Fibroblast of upper back skin (primary cell): Measurements from ENCODE around the gene TMEM135.
"Not testable (repeated sequence)": the region's sequence is repeated elsewhere in the genome, so short reads cannot be mapped to it uniquely, and the experiment has no call there.

ENCODE experiments used
- DNase-seq: peaks from one replicate; pipeline ENCODE4 v3.0.0-alpha.2; 2013

TMEM135 gene

DNA sequence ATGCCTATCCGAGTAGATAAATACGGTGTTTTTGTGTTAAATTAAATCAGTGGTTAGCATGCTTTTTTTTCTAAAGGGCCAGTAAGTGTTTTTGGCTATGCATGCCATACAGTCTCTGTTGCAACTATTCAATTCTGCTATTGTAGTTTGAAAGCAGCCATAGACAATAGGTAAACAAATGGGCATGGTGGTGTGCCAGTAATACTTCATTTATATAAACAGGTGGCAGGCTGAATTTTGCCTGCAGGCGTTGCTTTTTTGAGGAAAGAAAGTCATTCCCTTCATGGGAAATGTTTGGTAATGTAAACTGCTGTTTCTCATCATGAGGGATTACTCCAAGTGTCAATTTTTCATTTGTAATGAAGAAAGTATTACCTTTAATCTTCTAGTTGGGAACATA, 106.5 kb downstream of the TMEM135 start:
- DNase-seq: no peak

GRCh38 chr11:87148749-87149148, 111.0 kb downstream of the TMEM135 start:
- DNase-seq: no peak

DNA sequence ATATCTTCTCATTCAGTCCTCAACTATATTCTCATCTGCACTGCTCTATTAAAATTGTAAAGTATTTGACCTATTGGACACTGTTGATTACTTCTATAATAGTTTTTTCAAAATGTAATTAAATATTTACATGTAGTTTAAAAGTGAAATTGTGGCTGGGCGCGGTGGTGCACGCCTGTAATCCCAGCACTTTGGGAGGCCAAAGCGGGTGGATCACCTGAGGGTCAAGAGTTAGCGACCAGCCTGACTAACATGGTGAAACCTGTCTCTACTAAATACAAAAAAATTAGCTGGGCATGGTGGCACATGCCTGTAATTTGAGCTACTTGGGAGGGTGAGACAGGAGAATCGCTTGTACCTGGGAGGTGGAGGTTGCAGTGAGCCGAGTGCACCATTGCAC, 112.0 kb downstream of the TMEM135 start:
- not testable (repeated sequence) for DNase-seq

GRCh38 chr11:87150936-87151335, 113.2 kb downstream of the TMEM135 start:
- DNase-seq: no peak

DNA sequence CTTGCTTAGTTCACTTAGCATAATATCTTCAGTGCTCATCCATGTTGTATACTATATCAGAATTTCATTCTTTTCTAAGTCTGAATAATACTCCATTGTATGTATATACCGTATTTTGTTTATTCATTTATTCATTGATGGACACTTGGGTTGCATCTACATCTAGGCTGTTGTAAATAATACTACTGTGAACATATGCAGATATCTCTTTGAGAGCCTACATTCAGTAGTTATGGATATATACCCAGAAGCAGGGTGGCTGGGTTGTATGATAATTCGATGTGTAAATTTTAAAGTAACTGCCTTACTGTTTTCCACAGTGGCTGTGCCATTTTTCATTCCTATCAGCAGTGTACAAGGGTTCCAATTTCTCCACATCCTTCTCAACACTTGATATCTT, 116.5 kb downstream of the TMEM135 start:
- no peak for DNase-seq

- DNase-seq: no peak
Observed at GRCh38 chr11:87156970-87157369, 119.2 kb downstream of the TMEM135 start.

- not testable (repeated sequence) for DNase-seq
Observed at GRCh38 chr11:87169076-87169475, 131.3 kb downstream of the TMEM135 start.

- DNase-seq: no peak
Observed at GRCh38 chr11:87173185-87174039, 135.7 kb downstream of the TMEM135 start.

DNA sequence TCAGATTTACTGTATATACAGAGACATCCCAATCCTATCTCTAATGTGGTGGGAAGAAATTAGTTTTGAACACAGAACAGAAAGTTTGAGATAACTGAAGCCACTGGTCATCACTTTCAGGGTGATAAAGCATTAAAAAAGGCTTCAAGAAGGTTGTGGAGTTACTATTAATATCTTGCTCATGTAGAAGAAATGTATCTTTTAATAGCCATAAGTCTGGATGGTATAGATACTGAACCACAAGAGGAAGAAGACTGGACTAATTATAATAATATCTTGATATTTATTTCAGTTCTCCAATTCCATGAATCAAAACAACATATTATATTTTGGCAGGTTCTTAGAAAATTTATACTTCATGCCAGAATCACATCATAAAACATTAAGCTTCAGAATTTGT, 137.1 kb downstream of the TMEM135 start:
- DNase-seq: no peak

DNA sequence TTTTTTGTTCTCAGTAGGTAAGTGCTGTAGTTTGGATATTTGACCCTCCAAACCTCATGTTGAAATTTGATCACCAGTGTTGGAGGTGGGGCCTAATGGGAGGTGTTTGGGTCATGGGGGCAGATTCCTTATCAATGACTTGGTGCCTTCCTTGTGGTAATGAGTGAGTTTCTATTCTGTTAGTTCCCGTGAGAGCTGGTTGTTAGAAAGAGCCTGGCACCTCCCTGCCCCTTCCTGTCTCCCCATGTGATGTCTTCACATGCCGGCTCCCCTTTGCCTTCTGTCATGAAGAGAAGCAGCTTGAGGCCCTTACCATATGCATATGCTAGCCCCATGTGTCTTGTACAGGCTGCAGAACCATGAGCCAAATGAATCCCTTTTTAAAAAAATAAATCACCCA, 138.3 kb downstream of the TMEM135 start:
- no peak for DNase-seq

GRCh38 chr11:87179621-87180020, 141.9 kb downstream of the TMEM135 start:
- no peak for DNase-seq

DNA sequence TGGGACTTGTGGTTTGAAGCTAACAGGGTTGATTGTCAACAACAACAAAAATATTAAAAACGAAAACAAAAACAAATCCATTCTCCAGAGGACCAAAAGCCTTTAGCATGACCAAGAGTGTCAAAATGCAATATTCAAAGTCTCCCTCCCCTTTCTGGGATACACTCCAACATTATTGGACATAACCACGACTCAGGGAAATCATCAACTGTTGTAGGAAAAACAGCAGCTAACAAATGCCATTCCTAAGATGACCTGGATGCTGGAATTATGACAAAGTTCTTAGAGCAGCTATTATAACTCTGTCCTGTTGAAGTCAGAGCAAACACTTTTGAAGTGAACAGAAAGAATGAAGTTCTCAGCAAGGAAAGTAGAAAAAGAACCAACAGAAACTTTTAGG, 143.0 kb downstream of the TMEM135 start:
- peak; percentile 85 for DNase-seq

- no peak for DNase-seq
Observed at GRCh38 chr11:87181143-87181542, 143.4 kb downstream of the TMEM135 start.

DNA sequence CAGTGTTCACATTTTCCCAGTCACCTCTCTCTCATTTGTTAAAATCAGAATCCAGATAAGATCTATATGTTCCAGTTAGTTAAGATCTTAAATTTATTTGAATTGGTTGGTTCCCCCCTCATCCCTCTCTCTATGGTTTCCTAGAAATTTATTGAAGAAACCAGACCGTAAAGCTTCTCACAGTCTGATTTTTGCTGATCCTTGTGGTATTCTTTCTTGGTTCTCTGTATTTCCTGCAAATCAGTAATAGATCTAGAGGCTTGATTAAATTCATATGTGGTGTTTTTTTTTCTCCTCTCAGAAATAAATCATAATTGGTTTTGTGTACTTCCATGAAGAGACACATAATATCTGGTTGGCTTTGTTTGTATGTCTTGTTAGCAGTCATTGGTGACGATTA, 147.5 kb downstream of the TMEM135 start:
- DNase-seq: no peak

GRCh38 chr11:87187076-87187475, 149.3 kb downstream of the TMEM135 start:
- DNase-seq: peak; percentile 8

DNA sequence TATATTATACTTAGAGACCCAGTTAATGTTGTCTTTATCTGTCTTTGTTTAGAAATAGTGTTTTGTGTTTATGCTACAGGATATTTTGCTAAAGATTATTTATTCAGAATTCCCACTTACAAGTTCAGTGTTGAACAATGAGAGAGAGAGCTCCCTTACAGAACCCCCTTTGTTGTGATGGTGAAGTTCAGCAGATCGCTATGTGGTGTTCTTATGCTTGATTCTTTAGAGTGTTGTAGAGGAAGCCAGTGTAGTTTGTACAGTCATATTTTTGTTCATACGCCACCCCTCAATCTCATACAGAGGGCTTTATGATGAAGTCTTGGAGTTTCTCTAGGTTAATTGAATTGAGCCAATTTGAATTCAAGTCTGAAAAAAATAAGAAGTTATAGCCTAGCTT, 150.2 kb downstream of the TMEM135 start:
- DNase-seq: no peak

DNA sequence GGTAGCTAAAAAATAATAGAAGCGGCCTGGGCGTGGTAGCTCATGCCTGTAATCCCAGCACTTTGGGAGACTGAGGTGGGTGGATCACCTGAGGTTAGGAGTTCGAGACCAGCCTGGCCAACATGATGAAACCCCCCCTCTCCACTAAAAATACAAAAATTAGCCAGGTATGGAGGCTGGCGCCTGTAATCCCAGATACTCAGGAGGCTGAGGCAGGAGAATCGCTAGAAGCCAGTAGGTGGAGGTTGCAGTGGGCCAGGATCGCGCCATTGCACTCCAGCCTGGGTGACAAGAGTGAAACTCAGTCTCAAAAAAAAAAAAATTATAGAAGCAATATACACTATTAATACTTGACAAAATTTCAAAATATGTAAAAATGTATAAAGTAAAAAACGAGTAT, 150.7 kb downstream of the TMEM135 start:
- DNase-seq: not testable (repeated sequence)

GRCh38 chr11:87188921-87189320, 151.2 kb downstream of the TMEM135 start:
- not testable (repeated sequence) for DNase-seq

GRCh38 chr11:87190071-87190470, 152.3 kb downstream of the TMEM135 start:
- no peak for DNase-seq

DNA sequence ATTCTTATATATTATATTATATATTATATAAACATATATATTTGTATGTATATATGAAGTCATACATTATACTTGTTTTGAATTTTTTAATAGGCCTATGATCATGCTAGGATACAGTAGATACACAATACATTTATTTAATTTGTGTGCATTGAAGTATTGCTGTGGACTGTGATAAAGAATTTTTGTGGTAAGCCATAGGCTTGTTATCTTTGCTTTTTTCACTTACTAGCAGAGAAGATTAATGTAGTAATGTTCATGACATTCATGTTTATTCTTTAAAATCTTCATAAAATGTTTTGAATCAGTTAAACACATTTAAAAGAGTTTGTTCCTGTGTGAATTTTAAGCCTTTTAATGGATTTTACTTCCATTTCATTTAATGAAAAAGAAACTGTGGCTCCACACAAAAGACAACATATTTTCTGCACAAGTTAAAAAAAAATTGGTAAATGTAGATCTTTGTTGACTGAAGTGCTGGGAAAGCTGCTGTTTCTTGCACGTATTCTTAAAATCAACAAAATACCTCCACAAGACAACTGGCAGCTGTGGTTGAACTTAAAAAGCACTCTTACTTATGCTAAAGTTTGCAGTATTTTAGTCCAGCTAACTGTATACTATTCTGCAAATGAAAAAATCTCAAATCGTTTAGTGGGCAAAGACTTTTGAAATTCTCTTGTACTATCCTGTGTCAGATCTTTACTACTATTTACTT, 156.2 kb downstream of the TMEM135 start:
- DNase-seq: no peak

DNA sequence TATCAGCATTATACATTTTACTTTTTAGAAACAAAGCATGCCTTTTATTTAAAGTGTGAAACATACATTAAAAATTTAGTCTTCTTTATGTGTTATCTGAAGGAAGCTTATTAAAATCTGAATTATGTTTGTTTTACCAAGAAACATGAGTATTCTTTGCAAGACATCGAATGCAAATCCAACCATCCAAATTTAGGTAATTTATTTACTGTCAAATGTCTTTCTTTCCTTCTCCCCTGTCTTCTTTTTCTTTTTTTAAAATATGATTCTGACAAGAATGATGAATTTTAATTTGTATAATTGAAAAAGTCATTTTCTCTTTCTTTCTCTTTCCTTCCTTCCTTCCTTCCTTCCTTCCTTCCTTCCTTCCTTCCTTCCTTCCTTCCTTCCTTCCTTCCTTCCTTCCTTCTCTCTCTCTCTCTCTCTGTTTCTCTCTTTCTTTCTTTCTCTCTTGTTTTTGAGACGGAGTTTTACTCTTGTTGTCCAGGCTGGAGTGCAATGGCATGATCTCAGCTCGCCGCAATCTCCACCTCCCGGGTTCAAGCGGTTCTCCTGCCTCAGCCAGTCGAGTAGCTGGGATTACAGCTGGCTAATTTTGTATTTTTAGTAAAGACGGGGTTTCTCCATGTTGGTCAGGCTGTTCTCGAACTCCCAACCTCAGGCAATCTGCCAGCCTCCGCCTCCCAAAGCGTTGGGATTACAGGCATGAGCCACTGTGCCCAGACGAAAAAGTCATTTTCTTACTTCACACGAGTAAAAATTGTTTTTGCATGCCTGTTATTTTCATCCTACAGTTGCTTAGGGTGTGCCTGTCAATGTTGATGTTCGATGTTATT, 157.5 kb downstream of the TMEM135 start:
- no peak for DNase-seq

DNA sequence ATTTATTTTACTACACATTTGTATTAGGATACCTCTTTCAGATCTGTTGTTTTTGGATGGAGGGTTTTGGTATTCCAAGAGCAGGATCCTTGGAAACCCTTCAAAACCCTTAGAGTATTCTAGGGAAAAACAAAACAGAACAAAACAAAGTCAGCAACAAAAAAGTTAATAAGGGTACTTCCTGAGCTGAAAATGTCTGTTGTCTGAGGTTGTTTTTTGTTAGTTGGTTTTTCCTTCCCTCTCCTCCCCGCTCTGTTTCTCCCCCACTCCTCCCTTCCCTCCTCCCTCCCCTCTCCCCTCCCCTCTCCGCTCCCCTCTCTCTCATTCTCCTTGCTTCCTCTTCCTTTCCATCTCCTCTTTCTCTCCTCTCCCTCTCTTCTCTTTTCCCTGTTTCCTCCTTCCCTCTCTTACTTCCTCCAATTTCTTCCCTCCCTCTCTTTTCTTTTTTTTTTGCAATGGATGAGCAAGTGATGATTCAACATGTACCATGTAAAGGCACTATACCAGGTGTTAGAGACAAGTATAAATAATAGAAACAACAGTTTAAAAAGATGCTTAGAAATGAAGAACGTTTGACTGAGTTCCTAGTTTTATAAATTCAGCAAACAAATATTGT, 160.6 kb downstream of the TMEM135 start:
- no peak for DNase-seq

DNA sequence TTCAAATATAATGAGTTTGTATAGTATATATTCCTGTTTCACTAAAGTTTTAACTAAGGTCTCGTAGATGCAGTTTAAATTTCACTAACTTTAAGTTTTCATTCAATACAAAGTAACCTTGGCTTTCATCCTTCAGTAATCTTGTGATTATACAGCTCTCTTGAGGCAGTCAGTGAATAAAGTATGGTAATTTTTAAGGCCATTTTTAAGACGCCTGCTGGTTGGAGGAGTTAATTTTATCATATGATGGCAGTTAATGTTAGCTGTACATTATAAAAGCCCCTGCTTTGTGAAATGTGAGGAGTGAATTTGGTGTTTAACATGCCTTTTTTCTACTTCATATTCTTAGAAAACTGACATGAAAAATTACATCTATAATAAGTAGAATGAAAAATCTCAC, 163.6 kb downstream of the TMEM135 start:
- no peak for DNase-seq
